Measurements from ENCODE around the gene MPO.

DNA sequence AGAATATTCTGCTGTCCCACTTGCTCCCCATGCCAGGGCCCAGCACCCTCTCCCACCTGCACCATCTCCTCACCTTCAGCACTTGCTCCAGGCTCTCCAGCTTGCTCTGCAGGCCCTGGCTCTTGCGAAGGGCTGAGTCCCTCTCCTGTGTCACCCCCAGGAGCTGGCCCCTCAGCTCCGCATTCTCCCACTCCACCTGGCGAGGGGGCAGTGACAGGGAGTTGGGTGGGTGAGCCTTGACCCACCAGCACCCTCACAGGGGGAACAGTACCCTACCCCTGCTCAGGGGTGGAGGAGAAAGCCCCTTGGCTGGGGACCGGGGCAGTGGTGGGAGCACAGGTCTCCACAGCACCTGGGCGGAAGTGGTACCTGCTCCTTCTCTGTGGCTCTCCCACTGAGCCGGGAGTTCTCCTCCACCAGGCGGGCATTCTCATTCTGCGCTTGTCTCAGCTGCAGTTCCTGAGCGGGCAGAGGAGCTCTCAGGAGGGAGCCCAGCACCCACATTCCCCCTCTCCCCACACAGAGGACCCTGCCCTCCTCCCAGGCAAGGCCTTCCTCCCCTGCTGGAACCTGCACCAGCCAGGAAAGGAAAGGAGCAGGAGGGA is 41.9 kb upstream of the MPO start:
- TF ChIP-seq SMC3 (IDR thresholded peaks at IDR 0.05; ENCODE audit: low read depth, low read length) (no peak), POLR2A (IDR thresholded peaks at IDR 0.05; ENCODE audit: low read depth, low read length) (no peak), FOS (IDR thresholded peaks at IDR 0.05; ENCODE audit: low read depth, low read length) (no peak), RAD21 (IDR thresholded peaks at IDR 0.05; ENCODE audit: low read length) (no peak), CEBPB (IDR thresholded peaks at IDR 0.05; ENCODE audit: low read depth, low read length) (no peak), RCOR1 (IDR thresholded peaks at IDR 0.05; ENCODE audit: insufficient replicate concordance, low read length) (no peak)
- TF ChIP-seq, protein P1, sequence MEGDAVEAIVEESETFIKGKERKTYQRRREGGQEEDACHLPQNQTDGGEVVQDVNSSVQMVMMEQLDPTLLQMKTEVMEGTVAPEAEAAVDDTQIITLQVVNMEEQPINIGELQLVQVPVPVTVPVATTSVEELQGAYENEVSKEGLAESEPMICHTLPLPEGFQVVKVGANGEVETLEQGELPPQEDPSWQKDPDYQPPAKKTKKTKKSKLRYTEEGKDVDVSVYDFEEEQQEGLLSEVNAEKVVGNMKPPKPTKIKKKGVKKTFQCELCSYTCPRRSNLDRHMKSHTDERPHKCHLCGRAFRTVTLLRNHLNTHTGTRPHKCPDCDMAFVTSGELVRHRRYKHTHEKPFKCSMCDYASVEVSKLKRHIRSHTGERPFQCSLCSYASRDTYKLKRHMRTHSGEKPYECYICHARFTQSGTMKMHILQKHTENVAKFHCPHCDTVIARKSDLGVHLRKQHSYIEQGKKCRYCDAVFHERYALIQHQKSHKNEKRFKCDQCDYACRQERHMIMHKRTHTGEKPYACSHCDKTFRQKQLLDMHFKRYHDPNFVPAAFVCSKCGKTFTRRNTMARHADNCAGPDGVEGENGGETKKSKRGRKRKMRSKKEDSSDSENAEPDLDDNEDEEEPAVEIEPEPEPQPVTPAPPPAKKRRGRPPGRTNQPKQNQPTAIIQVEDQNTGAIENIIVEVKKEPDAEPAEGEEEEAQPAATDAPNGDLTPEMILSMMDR (conservative IDR thresholded peaks at IDR 0.05; ENCODE audit: low read depth, low read length): no peak
- TF ChIP-seq, protein P2, sequence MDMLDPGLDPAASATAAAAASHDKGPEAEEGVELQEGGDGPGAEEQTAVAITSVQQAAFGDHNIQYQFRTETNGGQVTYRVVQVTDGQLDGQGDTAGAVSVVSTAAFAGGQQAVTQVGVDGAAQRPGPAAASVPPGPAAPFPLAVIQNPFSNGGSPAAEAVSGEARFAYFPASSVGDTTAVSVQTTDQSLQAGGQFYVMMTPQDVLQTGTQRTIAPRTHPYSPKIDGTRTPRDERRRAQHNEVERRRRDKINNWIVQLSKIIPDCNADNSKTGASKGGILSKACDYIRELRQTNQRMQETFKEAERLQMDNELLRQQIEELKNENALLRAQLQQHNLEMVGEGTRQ (IDR thresholded peaks at IDR 0.05; ENCODE audit: low read depth, low read length): no peak
